Brain microvascular endothelial cell (primary cell): Measurements from ENCODE around the gene SLC40A1.
A peak's percentile ranks its signal among the peaks of the same experiment; 100 is the strongest.

Experiments used
- DNase-seq: peaks from one replicate; pipeline ENCODE4 v3.0.0-alpha.2; 2020
- H3K27ac ChIP-seq: fragments of 250-450 bp; sonication (Bioruptor Pico); 2 replicates; pipeline ENCODE4 v1.5.1; 2020; ENCODE audit warnings: mild to moderate bottlenecking, moderate library complexity
- H3K27me3 ChIP-seq: fragments of 250-450 bp; sonication (Bioruptor Pico); replicated peaks from 2 replicates; pipeline ENCODE4 v1.5.1; 2020; ENCODE audit warnings: mild to moderate bottlenecking
- H3K36me3 ChIP-seq: fragments of 250-450 bp; sonication (Bioruptor Pico); replicated peaks from 2 replicates; pipeline ENCODE4 v1.5.1; 2020; ENCODE audit warnings: mild to moderate bottlenecking
- H3K4me3 ChIP-seq: 2 replicates; pipeline ENCODE4 v1.5.1; 2011; ENCODE audit warnings: low read depth, mild to moderate bottlenecking, control low read depth, low read length, moderate library complexity
- CTCF ChIP-seq: IDR thresholded peaks from 2 replicates; pipeline ENCODE4 v1.5.1; 2011; ENCODE audit warnings: low read depth, mild to moderate bottlenecking, moderate library complexity, low read length, control low read depth, inconsistent platforms; ENCODE audit errors: missing control alignments
- in situ Hi-C: cut with HindIII; loops from 2 replicates; pipeline ENCODE4 v1.10.0; 2017; ENCODE audit warnings: low sequenced_read_pairs, low pct_ligation_motif_present

Gene SLC40A1

GRCh38 chr2:189613650-189614420 lies 33.2 kb upstream of the SLC40A1 start:
- no peaks in the 10 kb centered on the region for H3K27me3 ChIP-seq
- in situ Hi-C loops, result no loop called here
- peak; percentile 65 for DNase-seq
- peak overlapping the region; percentile 94 for H3K27ac ChIP-seq
- TF ChIP-seq CTCF, result no peak
- H3K4me3 ChIP-seq, result no peak overlapping the region
- no peaks in the 10 kb centered on the region for H3K36me3 ChIP-seq

GRCh38 chr2:189613077-189613636 lies 32.6 kb upstream of the SLC40A1 start:
- peak overlapping the region; percentile 94 for H3K27ac ChIP-seq

GRCh38 chr2:189610700-189611099 lies 30.1 kb upstream of the SLC40A1 start:
- Histone ChIP-seq H3K27ac (no peak overlapping the region), H3K4me3 (no peak overlapping the region), H3K36me3 (no peaks in the 10 kb centered on the region), H3K27me3 (no peaks in the 10 kb centered on the region)
- in situ Hi-C loops, result no loop called here
- no peak for TF ChIP-seq CTCF
- DNase-seq, result no peak

More at GRCh38 chr2:189613077-189613636, 32.6 kb upstream of the SLC40A1 start:
- in situ Hi-C loops, result no loop called here
- no peak for TF ChIP-seq CTCF
- Histone ChIP-seq H3K4me3 (peak overlapping the region; percentile 18), H3K27me3 (no peaks in the 10 kb centered on the region), H3K36me3 (no peaks in the 10 kb centered on the region)
- peak; percentile 98 for DNase-seq

GRCh38 chr2:189609853-189610252 lies 29.3 kb upstream of the SLC40A1 start:
- Histone ChIP-seq H3K27me3 (no peaks in the 10 kb centered on the region), H3K4me3 (no peak overlapping the region), H3K27ac (no peak overlapping the region), H3K36me3 (no peaks in the 10 kb centered on the region)
- TF ChIP-seq CTCF, result no peak
- in situ Hi-C loops, result no loop called here
- no peak for DNase-seq

GRCh38 chr2:189609423-189609816 lies 28.8 kb upstream of the SLC40A1 start:
- Histone ChIP-seq H3K27me3 (no peaks in the 10 kb centered on the region), H3K4me3 (no peak overlapping the region), H3K27ac (peak overlapping the region; percentile 63), H3K36me3 (no peaks in the 10 kb centered on the region)
- in situ Hi-C loops, result no loop called here
- TF ChIP-seq CTCF, result no peak
- peak; percentile 29 for DNase-seq
